Cardiac septum (tissue), 1 donor: ENCODE measurements around the gene RTN4. TPM values are rescaled to one million over a fixed set of nuclear protein-coding genes. Genes with fewer than 3 reads are reported as not detected.
"Not testable (repeated sequence)": the region's sequence is repeated elsewhere in the genome, so short reads cannot be mapped to it uniquely, and the experiment has no call there.

ENCODE experiments used
- DNase-seq: peaks from one replicate; pipeline ENCODE4 v3.0.0-alpha.2; 2020; ENCODE audit warnings: low spot score
- intact Hi-C: fragments of 100-400 bp; cut with DNase I; formaldehyde crosslinking; loops from one replicate; pipeline ENCODE4 v1.14.0; 2022
- total RNA-seq: library from RNA; stranded (reverse); fragmentation: NEBNext Ultra II Directional; extraction: Animal tissue kit (Norgen Biotek cat#: 25700); gene quantifications from one replicate; pipeline ENCODE4 v1.2.1, GENCODE V29; 2021
- donor health status: DM: no; HTN: no; CAD: no.

The RTN4 gene
- total RNA-seq, 1 donor from 2014 or later, result 174 TPM

- intact Hi-C loops, result no loop called here
- no peak for DNase-seq
Observed at GRCh38 chr2:55012672-55013484, 37.4 kb downstream of the RTN4 start.

GRCh38 chr2:55011831-55012671 is 38.2 kb downstream of the RTN4 start:
- intact Hi-C loops, result no loop called here
- DNase-seq, result no peak

GRCh38 chr2:55010915-55011314 is 39.3 kb downstream of the RTN4 start:
- no peak for DNase-seq
- intact Hi-C loops, result no loop called here

- DNase-seq, result no peak
- intact Hi-C loops, result no loop called here
Observed at GRCh38 chr2:55010149-55010591, 40.1 kb downstream of the RTN4 start.

GRCh38 chr2:55009277-55010060 is 40.8 kb downstream of the RTN4 start:
- intact Hi-C loops, result loop anchor here (10.0 kb wide), 1 partner anchor 285 kb away; the partner anchor contains the start of gene EML6
- DNase-seq, result no peak

- no peak for DNase-seq
- intact Hi-C loops, result loop anchor here (10.0 kb wide), 1 partner anchor 282 kb away; the partner anchor contains the start of gene EML6
Observed at GRCh38 chr2:55006306-55006705, 43.9 kb downstream of the RTN4 start.

GRCh38 chr2:55003706-55004639 is 46.3 kb downstream of the RTN4 start:
- DNase-seq, result no peak
- intact Hi-C loops, result loop anchor here (10.0 kb wide), 1 partner anchor 279 kb away; the partner anchor contains the start of gene EML6

GRCh38 chr2:55001716-55002115 is 48.5 kb downstream of the RTN4 start:
- DNase-seq, result no peak
- intact Hi-C loops, result loop anchor here (10.0 kb wide), 1 partner anchor 277 kb away; the partner anchor contains the start of gene EML6

- intact Hi-C loops, result loop anchor here (10.0 kb wide), 1 partner anchor 276 kb away; the partner anchor contains the start of gene EML6
- DNase-seq, result no peak
Observed at GRCh38 chr2:55000341-55000740, 49.9 kb downstream of the RTN4 start.

GRCh38 chr2:54999182-54999581 is 51.1 kb downstream of the RTN4 start:
- intact Hi-C loops, result no loop called here
- no peak for DNase-seq

GRCh38 chr2:54997826-54998225 is 52.4 kb downstream of the RTN4 start:
- no peak for DNase-seq
- intact Hi-C loops, result no loop called here

GRCh38 chr2:54995553-54995952 is 54.7 kb downstream of the RTN4 start:
- no peak for DNase-seq
- intact Hi-C loops, result no loop called here

- DNase-seq, intact Hi-C loops: not testable (repeated sequence)
Observed at GRCh38 chr2:54990694-54991093, 59.6 kb downstream of the RTN4 start.

- no peak for DNase-seq
- intact Hi-C loops, result no loop called here
Observed at GRCh38 chr2:54988612-54989011, 61.6 kb downstream of the RTN4 start.

- intact Hi-C loops, result no loop called here
- DNase-seq, result no peak
Observed at GRCh38 chr2:54986264-54986663, 64.0 kb downstream of the RTN4 start.

GRCh38 chr2:54984476-54984875 is 65.8 kb downstream of the RTN4 start:
- intact Hi-C loops, result no loop called here
- DNase-seq, result no peak

GRCh38 chr2:54983345-54984220 is 66.7 kb downstream of the RTN4 start:
- DNase-seq, result no peak
- intact Hi-C loops, result no loop called here

GRCh38 chr2:54981385-54981784 is 68.9 kb downstream of the RTN4 start:
- DNase-seq, result no peak
- intact Hi-C loops, result no loop called here
